NK-92 (cell line): ENCODE measurements around the gene MAP6.

Experiments
- DNase-seq: peaks from one replicate; lab custom pipeline; 2025; ENCODE audit not compliant: unreplicated experiment; lab: John Stamatoyannopoulos, UW

The MAP6 gene

DNA sequence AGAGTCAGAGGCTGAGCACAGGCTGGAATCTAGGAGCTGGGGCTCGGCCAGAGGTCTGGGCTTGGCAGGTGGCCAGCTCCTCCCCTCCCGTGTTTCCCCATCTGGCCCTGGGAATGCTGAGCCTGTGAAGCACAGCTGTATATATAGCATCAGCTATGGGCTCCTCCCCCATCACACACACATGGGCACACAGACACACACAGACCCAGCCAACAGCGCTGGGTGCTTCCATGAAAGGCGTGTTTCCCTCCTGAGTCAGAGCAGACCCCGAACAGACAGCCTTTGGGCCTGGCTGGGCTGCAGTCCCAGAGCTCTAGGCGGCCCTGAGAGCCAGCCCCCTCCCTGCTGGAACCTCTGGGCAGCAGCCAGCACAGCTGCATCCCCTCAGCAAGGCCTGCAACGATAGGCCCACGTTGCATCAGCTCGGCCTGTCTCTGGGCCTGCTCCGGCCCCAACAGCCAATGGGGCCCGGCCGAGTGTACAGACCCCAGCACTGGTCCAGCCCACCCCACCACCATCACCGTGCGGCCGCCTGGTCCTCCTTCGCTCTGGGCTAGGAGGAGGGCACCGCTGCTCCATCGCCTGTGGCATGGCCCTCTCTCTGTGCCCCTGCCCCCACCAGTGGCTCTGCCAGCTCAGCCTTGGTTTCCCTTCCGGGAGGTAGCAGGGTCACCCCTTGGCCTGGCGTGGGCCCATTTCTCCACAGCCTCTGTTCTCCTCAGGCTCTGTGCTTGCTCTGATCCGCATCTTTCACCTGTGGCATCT, 114.4 kb downstream of the MAP6 start:
- DNase-seq, result no peak

DNA sequence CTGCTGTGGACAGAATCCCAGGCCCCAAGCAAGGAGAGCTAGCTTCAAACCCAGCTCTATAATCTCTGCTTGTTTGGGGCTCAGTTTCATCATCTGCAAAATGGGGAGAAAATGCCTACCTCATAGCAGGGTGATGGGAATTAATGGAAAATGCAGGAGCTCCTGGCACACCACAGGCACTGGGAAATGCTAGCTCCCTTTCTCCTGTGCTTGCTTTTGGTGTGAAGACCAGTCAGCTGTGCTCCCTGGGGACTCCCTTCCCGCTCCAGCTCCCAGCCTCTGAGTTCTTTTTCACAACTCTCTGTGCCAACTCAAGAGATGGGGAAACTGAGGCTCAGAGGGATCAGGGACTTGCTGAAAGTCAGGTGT, 115.0 kb downstream of the MAP6 start:
- no peak for DNase-seq

DNA sequence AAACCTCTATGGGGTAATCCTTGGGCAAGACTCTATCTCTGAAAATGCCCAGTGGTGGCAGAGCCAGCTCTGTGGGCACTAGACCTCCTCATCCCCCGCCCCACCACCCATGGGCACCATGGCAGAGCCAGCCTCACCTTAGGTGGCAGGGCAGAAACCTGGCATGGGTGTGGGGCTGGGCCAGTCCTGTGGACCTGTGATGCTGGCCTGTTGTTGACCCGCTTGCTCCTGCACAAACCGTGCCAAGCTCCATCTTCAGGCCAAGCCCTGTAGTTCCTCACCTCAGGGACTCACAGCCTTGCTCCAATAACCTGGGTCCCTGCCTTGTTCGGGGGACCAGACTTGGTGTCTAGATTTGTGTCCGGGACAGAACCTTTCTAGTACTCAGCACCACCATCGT, 115.7 kb downstream of the MAP6 start:
- DNase-seq, result no peak

DNA sequence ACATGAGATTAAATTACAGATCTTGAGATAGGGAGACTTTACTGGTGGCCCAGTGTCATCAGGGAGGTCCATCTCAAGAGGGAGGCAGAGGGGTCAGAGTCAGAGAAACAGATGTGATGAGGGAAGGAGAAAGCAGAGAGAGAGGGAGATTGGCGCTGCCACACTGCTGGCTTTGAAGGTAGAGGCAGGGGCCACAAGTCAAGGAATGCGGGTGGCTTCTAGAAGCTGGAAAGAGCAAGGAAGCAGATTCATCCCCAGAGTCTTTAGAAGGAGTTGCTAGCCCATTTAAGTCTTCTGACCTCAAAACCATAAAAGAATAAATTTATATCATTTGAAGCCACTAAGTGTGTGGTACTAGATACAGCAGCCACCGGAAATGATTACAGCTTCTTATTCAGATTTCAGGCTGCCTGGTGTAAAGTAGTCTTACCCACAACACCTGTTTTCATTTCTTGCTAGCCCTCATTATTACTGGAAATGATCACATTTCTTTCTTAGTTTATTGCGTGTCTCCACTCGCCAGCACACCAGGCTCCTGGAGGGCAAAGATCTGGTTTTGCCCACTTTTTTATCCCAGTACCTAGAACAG, 119.4 kb downstream of the MAP6 start:
- DNase-seq, result no peak

DNA sequence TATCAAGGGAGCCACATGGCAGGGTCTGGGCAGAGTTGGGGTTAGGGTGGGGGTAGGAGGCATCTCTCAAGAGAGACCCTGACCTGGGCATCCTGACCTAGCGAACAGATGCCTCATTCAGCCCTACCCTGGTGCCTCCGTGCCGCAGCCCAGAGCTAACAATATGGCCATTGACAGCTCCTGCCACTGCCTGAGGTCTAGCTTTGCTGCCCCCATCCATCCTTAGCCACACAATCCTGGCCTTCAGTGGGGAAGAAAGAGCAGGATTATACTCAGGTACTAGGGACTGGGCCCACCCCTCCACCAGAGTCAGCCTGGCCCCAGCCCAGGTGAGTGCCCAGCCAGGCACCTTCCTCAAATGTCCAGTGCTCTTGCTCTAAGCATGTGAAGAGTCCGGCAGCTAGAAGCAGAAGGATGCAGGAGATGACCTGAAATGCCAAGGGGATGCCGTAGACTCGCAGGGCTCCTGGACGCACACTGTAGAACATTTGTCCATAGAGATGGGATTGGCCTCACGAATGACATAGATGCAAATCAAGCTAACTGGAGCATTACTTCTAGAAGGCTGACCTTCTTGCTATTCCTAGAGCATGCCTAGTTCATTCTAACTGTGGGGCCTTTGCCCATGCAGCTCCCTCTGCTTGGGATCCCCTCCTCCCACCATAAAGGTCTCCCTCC, 120.1 kb downstream of the MAP6 start:
- no peak for DNase-seq

DNA sequence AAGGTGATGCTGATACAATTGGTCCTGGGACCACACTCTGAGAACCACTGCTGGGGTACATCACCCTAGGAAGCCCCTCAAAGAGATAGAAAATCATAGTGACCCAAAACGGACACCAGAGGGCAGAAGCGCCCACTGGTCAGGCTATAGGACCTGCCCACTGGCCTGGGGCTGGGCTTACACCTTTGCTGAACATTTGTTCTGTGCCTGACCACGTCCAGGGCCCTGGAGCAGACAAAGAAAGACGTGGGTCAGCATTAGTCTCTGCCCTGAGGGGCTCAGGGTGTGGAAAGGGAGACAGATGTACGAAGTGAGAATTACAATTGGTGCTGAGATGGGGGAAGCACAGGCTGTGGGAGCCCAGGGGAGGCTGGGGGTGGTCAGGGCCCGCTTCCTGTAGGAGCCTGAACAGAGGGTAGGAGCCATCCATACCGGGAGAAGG, 121.2 kb downstream of the MAP6 start:
- DNase-seq, result no peak

DNA sequence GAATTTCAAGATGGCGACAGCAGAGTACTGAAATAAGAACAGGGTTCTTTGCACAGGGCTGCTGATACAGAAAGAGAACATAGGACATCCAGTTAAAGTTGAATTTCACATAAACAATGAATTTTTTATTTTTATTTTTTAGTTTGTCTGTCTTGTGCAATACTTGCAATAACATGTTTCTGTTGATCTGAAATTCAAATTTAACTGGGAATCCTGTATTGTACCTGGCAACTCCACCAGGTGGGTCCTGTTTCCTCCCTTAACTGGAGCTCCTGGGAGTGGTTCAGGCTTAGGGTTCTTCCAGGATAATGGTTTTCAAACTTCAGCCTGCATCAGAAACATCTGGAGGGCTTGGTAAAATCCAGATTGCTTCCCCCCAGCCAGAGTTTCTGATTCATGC, 121.7 kb downstream of the MAP6 start:
- no peak for DNase-seq

DNA sequence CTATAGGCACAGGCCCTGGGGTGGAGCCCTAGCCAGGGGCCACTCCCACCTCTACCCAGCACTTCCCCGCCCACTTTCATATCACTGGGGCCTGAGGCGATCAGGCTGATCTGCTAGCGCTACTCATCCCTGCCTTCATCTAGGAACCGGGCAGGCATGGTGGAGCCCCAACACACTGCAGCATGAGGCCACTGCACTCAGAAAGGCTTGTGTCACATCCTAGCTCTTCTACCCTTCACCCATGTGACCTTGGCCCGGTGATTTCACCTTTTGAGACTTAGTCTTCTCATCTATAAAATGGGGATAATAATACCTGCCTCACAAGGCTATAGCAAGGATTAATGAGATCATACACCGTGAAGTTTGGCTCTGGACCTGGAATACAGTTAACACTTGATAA, 125.0 kb downstream of the MAP6 start:
- no peak for DNase-seq

DNA sequence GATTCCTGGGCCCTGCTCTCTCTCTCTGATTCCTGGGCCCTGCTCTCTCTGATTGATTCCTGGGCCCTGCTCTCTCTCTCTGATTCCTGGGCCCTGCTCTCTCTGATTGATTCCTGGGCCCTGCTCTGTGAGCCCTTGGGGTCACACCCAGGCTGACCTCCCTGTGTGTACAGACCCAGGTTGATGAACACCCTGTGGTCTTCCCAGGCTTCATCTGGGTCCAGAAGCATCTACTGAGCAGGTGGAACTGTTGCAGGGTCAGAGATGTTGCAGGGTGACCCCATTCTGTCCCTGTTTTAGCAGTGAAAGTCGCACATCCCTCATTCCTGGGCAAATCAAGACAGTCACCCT, 126.8 kb downstream of the MAP6 start:
- DNase-seq, result no peak

DNA sequence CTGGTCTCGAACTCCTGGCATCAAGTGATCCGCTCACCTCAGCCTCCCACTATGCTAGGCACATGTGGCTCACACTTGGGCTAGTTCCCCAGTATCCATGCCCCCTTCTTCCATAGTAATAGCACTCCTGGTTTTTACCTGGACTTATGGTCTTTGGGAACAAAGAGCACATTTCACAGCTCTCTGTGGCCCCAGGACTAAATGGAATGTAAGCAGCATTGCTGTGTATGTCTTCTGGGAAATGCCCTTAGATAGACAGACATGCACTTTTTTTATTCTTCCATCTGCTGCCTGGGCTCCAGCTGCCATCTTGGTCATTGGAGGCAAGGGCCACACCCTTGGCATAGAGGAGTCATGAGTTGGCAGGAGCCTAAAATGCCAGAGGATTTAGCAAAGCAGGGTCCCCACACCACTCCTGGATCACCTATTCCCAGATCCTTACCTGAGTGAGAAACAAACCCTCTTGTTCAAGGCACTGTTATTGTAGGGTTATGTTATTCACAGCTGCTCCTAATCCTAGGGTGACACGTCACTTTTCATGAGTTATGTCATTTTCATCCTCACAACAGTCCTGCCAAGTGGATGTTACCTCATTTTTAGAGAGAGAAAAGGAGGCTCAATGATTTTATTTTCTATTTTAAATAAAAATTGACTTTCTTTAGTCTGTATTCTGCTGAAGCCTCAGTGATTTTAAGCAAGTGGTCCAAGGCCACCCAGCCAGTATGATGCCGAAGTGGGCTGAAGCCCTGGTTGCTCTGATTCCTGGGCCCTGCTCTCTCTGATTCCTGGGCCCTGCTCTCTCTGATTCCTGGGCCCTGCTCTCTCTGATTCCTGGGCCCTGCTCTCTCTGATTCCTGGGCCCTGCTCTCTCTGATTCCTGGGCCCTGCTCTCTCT, 127.4 kb downstream of the MAP6 start:
- DNase-seq, result no peak

DNA sequence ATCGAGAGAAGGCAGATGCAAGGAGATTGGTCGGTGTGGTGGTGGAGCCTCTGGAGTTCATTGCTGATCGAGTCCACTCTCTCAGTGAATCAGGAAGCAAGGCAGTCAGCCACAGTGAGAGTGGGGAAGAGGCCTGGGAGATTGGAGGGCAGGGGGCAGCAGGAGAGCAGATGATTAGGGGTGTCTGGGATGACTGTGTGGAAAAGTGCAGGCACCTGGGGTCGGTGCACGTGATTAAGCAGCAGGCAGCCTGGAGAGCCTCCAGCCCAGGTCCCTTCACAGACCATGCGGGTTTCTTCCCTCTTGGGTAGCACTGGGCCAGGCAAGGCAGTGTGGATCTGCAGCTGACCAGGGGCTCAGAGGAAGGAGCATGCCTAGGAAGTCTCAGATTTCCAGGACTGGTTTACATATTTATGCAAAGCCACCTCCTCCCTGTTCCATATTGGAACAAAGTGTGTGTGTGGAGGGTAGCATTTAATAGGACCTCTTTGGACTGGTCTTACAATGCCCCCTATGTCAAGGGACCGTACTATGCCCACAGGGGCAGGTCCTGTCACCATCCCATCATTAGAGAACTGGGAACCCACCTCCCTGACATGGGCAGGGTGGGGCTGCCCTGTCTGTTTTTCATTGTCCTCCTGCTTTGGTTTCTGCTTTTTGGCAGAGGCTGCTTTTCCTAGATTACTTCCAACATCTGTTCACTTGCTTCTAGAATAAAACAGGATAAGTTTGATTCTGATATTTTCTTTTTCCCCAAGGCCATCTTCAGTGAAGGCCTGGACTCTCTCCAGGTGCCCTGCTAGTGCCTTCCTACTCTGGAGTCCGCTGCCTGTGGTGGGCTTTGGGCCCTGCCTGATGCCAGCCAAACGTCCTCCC, 129.1 kb downstream of the MAP6 start:
- no peak for DNase-seq

DNA sequence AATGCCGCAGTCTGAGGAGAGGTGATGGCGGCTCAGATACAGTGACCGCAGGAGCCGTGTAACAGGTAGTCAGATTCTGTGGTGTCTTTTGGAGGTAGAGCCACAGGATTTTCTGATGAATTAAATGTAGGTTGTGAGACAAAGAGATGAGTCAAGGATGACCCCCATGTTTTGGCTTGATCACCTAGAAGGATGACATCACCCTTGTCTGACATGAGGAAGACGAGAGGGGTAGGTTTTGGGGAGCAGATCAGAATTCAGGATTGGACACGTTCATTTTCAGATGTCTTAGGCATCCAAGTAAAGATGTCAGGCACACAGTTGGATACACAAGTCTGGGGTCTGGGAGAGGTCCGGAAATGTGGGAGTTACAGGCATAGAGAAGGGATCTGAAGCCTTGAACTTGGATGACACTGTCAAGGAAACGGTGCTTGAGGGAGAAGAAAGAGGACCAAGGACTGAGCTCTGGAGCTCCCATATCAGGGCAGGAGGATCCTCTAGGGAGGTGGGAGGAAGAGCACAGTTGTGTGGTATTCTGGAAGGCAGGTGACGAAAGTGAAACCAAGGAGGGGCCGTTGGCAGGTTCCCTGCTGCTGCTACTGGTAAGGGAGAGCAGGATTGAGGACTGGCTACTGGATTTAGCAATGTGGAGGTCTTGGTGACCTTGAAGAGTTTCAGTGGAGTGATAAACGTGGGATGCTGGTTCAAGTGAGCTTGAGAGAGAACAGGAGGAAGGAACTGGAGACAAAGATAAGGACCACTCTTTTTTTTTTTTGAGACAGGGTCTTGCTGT, 130.5 kb downstream of the MAP6 start:
- DNase-seq, result no peak

DNA sequence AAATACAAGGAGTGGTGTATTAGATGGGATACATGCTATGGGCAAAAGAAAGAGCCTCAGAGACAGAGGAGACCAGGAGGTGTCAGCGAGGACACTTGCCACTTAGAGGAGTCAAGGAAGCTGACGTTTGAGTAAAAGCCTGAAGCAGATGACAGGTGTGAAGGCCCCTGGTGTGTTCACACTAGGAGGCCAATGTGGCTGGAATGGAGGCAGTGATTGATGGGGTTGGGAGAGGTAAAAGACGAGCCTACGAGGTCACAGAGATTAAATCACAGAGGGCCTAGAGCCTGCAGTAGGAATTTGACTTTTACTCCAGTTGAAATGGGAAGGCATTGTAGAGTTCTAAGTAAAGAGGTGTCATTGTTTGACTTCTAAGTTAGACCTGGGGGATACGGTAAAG, 131.1 kb downstream of the MAP6 start:
- DNase-seq, result no peak
